Neural cell (in vitro differentiated cells): ENCODE results near the gene ATP11C. TPM values are rescaled to one million over a fixed set of nuclear protein-coding genes. Genes with fewer than 3 reads are reported as not detected.

Experiments used
- H2AFZ ChIP-seq: fragments of 200-600, 300-800 bp; sonication (generic), shearing (Covaris generic); 2 replicates; pipeline ENCODE4 v1.6.0; 2014; ENCODE audit warnings: low read depth, mild to moderate bottlenecking, antibody characterized with exemption, low read length, moderate library complexity
- H3F3A ChIP-seq: fragments of 200-600 bp; shearing (Covaris generic); 2 replicates; pipeline ENCODE4 v1.6.1; 2016; ENCODE audit warnings: mild to moderate bottlenecking, moderate library complexity, mixed read lengths, antibody characterized with exemption, low read length; ENCODE audit not compliant: insufficient read depth, poor library complexity, severe bottlenecking
- H3K27ac ChIP-seq: fragments of 200-600, 300-800 bp; sonication (generic), shearing (Covaris generic); 2 replicates; pipeline ENCODE4 v1.5.1; 2014; ENCODE audit warnings: mild to moderate bottlenecking, low read length, moderate library complexity
- H3K27me3 ChIP-seq: fragments of 300-800, 200-600 bp; sonication (generic), shearing (Covaris generic); 2 replicates; pipeline ENCODE4 v1.6.0; 2014; ENCODE audit warnings: mild to moderate bottlenecking, low read depth, low read length, moderate library complexity; ENCODE audit not compliant: insufficient read depth
- H3K36me3 ChIP-seq: fragments of 300-800, 200-600 bp; sonication (generic), shearing (Covaris generic); 2 replicates; pipeline ENCODE4 v1.5.1; 2014; ENCODE audit warnings: mild to moderate bottlenecking, antibody characterized with exemption, low read length, moderate library complexity; ENCODE audit not compliant: insufficient read depth
- H3K4me2 ChIP-seq: fragments of 300-800, 200-600 bp; sonication (generic), shearing (Covaris generic); 2 replicates; pipeline ENCODE4 v1.6.0; 2014; ENCODE audit warnings: mild to moderate bottlenecking, low read length
- H3K4me3 ChIP-seq: fragments of 300-800, 200-600 bp; sonication (generic), shearing (Covaris generic); 2 replicates; pipeline ENCODE4 v1.5.1; 2014; ENCODE audit warnings: mild to moderate bottlenecking, low read length, moderate library complexity
- H3K79me2 ChIP-seq: fragments of 200-600 bp; shearing (Covaris generic); replicated peaks from 2 replicates; pipeline ENCODE4 v1.6.0; 2014; ENCODE audit warnings: mild to moderate bottlenecking, low read length, moderate library complexity; ENCODE audit not compliant: insufficient read depth
- H3K9ac ChIP-seq: fragments of 300-800, 200-600 bp; sonication (generic), shearing (Covaris generic); 2 replicates; pipeline ENCODE4 v1.6.1; 2016; ENCODE audit warnings: mild to moderate bottlenecking, low read length, mixed read lengths
- H3K9me2 ChIP-seq: fragments of 200-600 bp; shearing (Covaris generic); 2 replicates; pipeline ENCODE4 v1.6.1; 2016; ENCODE audit warnings: mild to moderate bottlenecking, low read length, mixed read lengths; ENCODE audit not compliant: insufficient read depth
- H3K9me3 ChIP-seq: fragments of 200-600, 300-800 bp; sonication (generic), shearing (Covaris generic); 2 replicates; pipeline ENCODE4 v1.6.1; 2016; ENCODE audit warnings: mild to moderate bottlenecking, mixed run types, low read length, moderate library complexity, mixed read lengths
- H4K20me1 ChIP-seq: fragments of 200-600 bp; shearing (Covaris generic); 2 replicates; pipeline ENCODE4 v1.6.1; 2016; ENCODE audit warnings: mild to moderate bottlenecking, mixed run types; ENCODE audit not compliant: insufficient read depth
- CTCF ChIP-seq: fragments of 450-650 bp; IDR thresholded peaks from 2 replicates; pipeline ENCODE4 v1.5.1; 2014; ENCODE audit warnings: antibody characterized with exemption, mild to moderate bottlenecking, moderate library complexity; ENCODE audit not compliant: poor library complexity, severe bottlenecking
- EP300 ChIP-seq: fragments of 450-650 bp; conservative IDR thresholded peaks from 2 replicates; pipeline ENCODE4 v1.6.1; 2014; ENCODE audit warnings: antibody characterized with exemption, mild to moderate bottlenecking, moderate library complexity; ENCODE audit not compliant: poor library complexity, severe bottlenecking
- EZH2 ChIP-seq: fragments of 200-600, 300-800 bp; shearing (Covaris generic), sonication (generic); IDR thresholded peaks from 2 replicates; pipeline ENCODE4 v1.6.1; 2014; ENCODE audit warnings: antibody characterized with exemption, low read length, borderline replicate concordance, mild to moderate bottlenecking; ENCODE audit not compliant: insufficient read depth, poor library complexity, severe bottlenecking
- MXI1 ChIP-seq: fragments of 450-650 bp; conservative IDR thresholded peaks from 2 replicates; pipeline ENCODE4 v1.6.1; 2014; ENCODE audit warnings: antibody characterized with exemption, mild to moderate bottlenecking; ENCODE audit not compliant: poor library complexity, severe bottlenecking
- POLR2AphosphoS5 ChIP-seq: IDR thresholded peaks from 2 replicates; pipeline ENCODE4 v1.6.1; 2012
- RAD21 ChIP-seq: fragments of 450-650 bp; conservative IDR thresholded peaks from 2 replicates; pipeline ENCODE4 v1.6.1; 2014; ENCODE audit warnings: antibody characterized with exemption, mild to moderate bottlenecking, moderate library complexity
- REST ChIP-seq: IDR thresholded peaks from 2 replicates; pipeline ENCODE4 v1.6.1; 2012; ENCODE audit warnings: borderline replicate concordance
- SMC3 ChIP-seq: fragments of 450-650 bp; conservative IDR thresholded peaks from 2 replicates; pipeline ENCODE4 v1.6.1; 2014; ENCODE audit warnings: antibody characterized with exemption, mild to moderate bottlenecking, moderate library complexity; ENCODE audit not compliant: poor library complexity
- TAF1 ChIP-seq: IDR thresholded peaks from 2 replicates; pipeline ENCODE4 v1.6.1; 2012; ENCODE audit warnings: low read depth
- polyA plus RNA-seq: library from polyadenylated mRNA; depleted of rRNA; stranded (reverse); fragments of >200 nt; gene quantifications from 2 replicates; pipeline ENCODE4 v1.2.3, GENCODE V29; 2014

Gene ATP11C
- polyA plus RNA-seq, 1 donor from 2014 or later, result 111 TPM

GRCh38 chrX:139762400-139763183 lies 170.3 kb downstream of the ATP11C start:
- Histone ChIP-seq H3F3A (no peaks in the 10 kb centered on the region), H3K79me2 (no peaks in the 10 kb centered on the region), H3K4me2 (no peak overlapping the region), H2AFZ (no peak overlapping the region), H3K9me2 (no peaks in the 10 kb centered on the region), H3K36me3 (no peaks in the 10 kb centered on the region), H3K4me3 (no peak overlapping the region), H3K9me3 (no peaks in the 10 kb centered on the region), H3K27me3 (no peaks in the 10 kb centered on the region), H3K27ac (no peak overlapping the region), H4K20me1 (no peaks in the 10 kb centered on the region), H3K9ac (no peak overlapping the region)
- TF ChIP-seq REST, result no peak
- no peak for TF ChIP-seq EZH2
- TF ChIP-seq MXI1, result no peak
- no peak for TF ChIP-seq SMC3
- TF ChIP-seq TAF1, result no peak
- TF ChIP-seq POLR2AphosphoS5, result no peak
- no peak for TF ChIP-seq RAD21
- no peak for TF ChIP-seq EP300
- no peak for TF ChIP-seq CTCF

GRCh38 chrX:139759637-139760036 lies 173.2 kb downstream of the ATP11C start:
- Histone ChIP-seq H3K9me3 (no peaks in the 10 kb centered on the region), H3K27ac (no peak overlapping the region), H3K27me3 (no peaks in the 10 kb centered on the region), H4K20me1 (no peaks in the 10 kb centered on the region), H3K9me2 (no peaks in the 10 kb centered on the region), H3K36me3 (no peaks in the 10 kb centered on the region), H3F3A (no peaks in the 10 kb centered on the region), H3K9ac (no peak overlapping the region), H3K4me3 (no peak overlapping the region), H2AFZ (no peak overlapping the region), H3K79me2 (no peaks in the 10 kb centered on the region), H3K4me2 (no peak overlapping the region)
- TF ChIP-seq RAD21, result peak; percentile 41
- TF ChIP-seq CTCF, result no peak
